Fibroblast of lung (primary cell): ENCODE measurements around the gene EGLN1.

Experiments
- EZH2 ChIP-seq: IDR thresholded peaks from 2 replicates; pipeline ENCODE4 v1.5.1; 2012; ENCODE audit warnings: low read length, control low read depth, mild to moderate bottlenecking; ENCODE audit errors: missing control alignments
- TF ChIP-seq, protein P1 (sequence below), 2 donors: IDR thresholded peaks in 1 of 2; conservative IDR thresholded peaks in 1 of 2; 1 replicate in 1 of 2; 2 replicates in 1 of 2; pipeline ENCODE4 v1.5.1; 2011 to 2012; ENCODE audit warnings: low read length in 2 of 2, control low read depth in 1 of 2, inconsistent platforms in 1 of 2, low read depth in 1 of 2, mild to moderate bottlenecking in 1 of 2

DNA sequence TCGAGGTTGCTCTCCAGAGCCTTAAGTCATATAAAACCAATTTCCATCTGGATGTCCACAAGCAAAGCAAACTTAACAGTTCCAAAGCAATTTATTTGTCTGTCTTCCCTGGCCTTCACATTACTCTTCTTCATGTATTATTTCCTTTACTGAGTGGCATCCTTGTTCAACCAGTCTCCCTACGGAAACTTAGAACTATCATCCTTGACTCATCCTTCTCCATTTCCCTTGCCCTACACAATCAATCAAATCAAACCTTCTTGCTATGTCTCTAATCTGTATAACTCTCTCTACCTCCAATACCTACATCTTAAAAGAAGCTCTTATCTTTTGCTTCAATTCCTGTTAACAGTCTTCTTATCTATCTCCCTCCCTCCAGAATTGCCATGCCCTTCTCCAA, 25.4 kb downstream of the EGLN1 start:
- TF ChIP-seq, protein P1, sequence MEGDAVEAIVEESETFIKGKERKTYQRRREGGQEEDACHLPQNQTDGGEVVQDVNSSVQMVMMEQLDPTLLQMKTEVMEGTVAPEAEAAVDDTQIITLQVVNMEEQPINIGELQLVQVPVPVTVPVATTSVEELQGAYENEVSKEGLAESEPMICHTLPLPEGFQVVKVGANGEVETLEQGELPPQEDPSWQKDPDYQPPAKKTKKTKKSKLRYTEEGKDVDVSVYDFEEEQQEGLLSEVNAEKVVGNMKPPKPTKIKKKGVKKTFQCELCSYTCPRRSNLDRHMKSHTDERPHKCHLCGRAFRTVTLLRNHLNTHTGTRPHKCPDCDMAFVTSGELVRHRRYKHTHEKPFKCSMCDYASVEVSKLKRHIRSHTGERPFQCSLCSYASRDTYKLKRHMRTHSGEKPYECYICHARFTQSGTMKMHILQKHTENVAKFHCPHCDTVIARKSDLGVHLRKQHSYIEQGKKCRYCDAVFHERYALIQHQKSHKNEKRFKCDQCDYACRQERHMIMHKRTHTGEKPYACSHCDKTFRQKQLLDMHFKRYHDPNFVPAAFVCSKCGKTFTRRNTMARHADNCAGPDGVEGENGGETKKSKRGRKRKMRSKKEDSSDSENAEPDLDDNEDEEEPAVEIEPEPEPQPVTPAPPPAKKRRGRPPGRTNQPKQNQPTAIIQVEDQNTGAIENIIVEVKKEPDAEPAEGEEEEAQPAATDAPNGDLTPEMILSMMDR (conservative IDR thresholded peaks at IDR 0.05 in 1 of 2, IDR thresholded peaks at IDR 0.05 in 1 of 2; ENCODE audit: low read depth in 1 of 2, low read length in 2 of 2): no peak
- no peak for TF ChIP-seq EZH2
